Measurements from ENCODE around the gene WWC1. TPM values are rescaled to one million over a fixed set of nuclear protein-coding genes. Genes with fewer than 3 reads are reported as not detected.

WWC1 gene
- total RNA-seq, 1 experiment from 2014 or later = 52.6 TPM

DNA sequence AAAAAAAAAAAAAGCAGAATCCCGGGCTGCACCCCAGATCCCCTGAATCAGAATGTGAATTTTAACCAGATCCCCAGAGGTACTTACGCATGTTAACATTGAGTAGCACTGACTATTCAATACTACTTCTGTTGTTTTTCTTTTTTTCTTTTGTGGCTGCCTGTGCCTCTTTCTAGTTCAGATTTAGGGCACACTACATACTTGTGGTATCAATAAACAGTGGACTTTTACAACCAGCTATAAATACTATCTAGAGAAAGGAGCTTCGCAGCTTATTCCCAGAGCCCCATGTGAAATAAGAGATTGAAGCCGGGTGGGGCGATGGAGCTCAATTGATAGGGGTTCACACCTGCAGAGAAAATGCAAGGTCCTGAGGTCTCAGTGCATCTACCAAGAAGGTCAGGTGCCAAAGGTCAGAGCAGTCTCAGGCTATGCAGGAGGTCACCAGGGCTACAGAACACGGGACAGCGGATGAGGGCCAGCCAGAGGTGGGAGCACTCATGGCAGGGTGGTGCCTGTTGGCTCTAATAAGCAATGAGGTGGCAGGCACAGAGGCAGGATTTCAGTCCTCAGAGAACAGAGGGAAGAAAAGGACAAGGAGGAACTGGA, 22.3 kb downstream of the WWC1 start:
- Histone ChIP-seq H3K27me3 (ENCODE audit: insufficient read depth, low read length) (no peaks in the 10 kb centered on the region), H4K20me1 (ENCODE audit: insufficient read depth) (no peaks in the 10 kb centered on the region), H2AFZ (ENCODE audit: low read depth, low read length, poor library complexity, severe bottlenecking) (no peak overlapping the region), H3K4me2 (ENCODE audit: low read length) (peak overlapping the region; percentile 80), H3K4me3 (replicated peaks in 1 of 2; ENCODE audit: low read depth in 1 of 2, low read length in 2 of 2) (peak overlapping the region in 1 of 2 experiments; percentile 37; a peak in 1 of 4 replicates), H3K4me1 (ENCODE audit: control insufficient read depth in 1 of 2, insufficient read depth in 2 of 2, low read length in 2 of 2) (peaks cover 69 to 90% of the 10 kb centered on the region in 2 experiments), H3K27ac (ENCODE audit: low read depth, low read length) (peak overlapping the region; percentile 63), H3K36me3 (ENCODE audit: control insufficient read depth in 1 of 2, insufficient read depth in 2 of 2, low read length in 2 of 2) (no peaks in the 10 kb centered on the region), H3K9me2 (ENCODE audit: insufficient read depth) (no peaks in the 10 kb centered on the region), H3K9me3 (ENCODE audit: control insufficient read depth in 1 of 2, insufficient read depth in 1 of 2, low read depth in 1 of 2, low read length in 2 of 2) (no peaks in the 10 kb centered on the region), H3K79me2 (ENCODE audit: insufficient read depth, low read length) (peaks cover 87% of the 10 kb centered on the region), H3K9ac (ENCODE audit: low read length) (peak overlapping the region; percentile 55; the same call in 1 of the 2 replicates)
- intact Hi-C loops (cut with micrococcal nuclease) = loop anchor here (1.0 kb wide), 1 partner anchor 11 kb away; no protein-coding TSS in a partner anchor
- DNase-seq (ENCODE audit: low read depth, low spot score) (no peak), ATAC-seq (no peak)
- TF ChIP-seq, protein P1, sequence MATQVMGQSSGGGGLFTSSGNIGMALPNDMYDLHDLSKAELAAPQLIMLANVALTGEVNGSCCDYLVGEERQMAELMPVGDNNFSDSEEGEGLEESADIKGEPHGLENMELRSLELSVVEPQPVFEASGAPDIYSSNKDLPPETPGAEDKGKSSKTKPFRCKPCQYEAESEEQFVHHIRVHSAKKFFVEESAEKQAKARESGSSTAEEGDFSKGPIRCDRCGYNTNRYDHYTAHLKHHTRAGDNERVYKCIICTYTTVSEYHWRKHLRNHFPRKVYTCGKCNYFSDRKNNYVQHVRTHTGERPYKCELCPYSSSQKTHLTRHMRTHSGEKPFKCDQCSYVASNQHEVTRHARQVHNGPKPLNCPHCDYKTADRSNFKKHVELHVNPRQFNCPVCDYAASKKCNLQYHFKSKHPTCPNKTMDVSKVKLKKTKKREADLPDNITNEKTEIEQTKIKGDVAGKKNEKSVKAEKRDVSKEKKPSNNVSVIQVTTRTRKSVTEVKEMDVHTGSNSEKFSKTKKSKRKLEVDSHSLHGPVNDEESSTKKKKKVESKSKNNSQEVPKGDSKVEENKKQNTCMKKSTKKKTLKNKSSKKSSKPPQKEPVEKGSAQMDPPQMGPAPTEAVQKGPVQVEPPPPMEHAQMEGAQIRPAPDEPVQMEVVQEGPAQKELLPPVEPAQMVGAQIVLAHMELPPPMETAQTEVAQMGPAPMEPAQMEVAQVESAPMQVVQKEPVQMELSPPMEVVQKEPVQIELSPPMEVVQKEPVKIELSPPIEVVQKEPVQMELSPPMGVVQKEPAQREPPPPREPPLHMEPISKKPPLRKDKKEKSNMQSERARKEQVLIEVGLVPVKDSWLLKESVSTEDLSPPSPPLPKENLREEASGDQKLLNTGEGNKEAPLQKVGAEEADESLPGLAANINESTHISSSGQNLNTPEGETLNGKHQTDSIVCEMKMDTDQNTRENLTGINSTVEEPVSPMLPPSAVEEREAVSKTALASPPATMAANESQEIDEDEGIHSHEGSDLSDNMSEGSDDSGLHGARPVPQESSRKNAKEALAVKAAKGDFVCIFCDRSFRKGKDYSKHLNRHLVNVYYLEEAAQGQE (IDR thresholded peaks at IDR 0.05; ENCODE audit: low read depth) = no peak
- TF ChIP-seq, protein P2, sequence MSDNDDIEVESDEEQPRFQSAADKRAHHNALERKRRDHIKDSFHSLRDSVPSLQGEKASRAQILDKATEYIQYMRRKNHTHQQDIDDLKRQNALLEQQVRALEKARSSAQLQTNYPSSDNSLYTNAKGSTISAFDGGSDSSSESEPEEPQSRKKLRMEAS (IDR thresholded peaks at IDR 0.05) = no peak
- TF ChIP-seq SRF (IDR thresholded peaks at IDR 0.05; ENCODE audit: low read depth) (no peak), EGR1 (IDR thresholded peaks at IDR 0.05; ENCODE audit: low read depth) (no peak), POLR2AphosphoS5 (IDR thresholded peaks at IDR 0.05; ENCODE audit: low read depth, low read length) (no peak), SIN3A (IDR thresholded peaks at IDR 0.05; ENCODE audit: low read depth) (no peak), RAD21 (IDR thresholded peaks at IDR 0.05; ENCODE audit: low read depth) (no peak)
- CTCF ChIA-PET = interaction anchor here (2.0 kb wide), 1 partner anchor 11 kb away, joined by 5 read pairs; no protein-coding TSS in a partner anchor
- RAD21 ChIA-PET (ENCODE audit: low non-redundant PET in 1 of 2, low total read pairs in 2 of 2, uncharacterized antibody in 2 of 2, unreplicated experiment in 2 of 2) = no interaction called here
- BruUV-seq (replicated peaks) = no TSS peak
- POLR2A ChIA-PET = no interaction called here
